ENCODE results near the gene TXNRD1. TPM values are rescaled to one million over a fixed set of nuclear protein-coding genes. Genes with fewer than 3 reads are reported as not detected.
A peak's percentile ranks its signal among the peaks of the same experiment; 100 is the strongest.

TXNRD1 gene
- total RNA-seq, 4 donors from 2014 or later: 111 to 140 (median 128) TPM

DNA sequence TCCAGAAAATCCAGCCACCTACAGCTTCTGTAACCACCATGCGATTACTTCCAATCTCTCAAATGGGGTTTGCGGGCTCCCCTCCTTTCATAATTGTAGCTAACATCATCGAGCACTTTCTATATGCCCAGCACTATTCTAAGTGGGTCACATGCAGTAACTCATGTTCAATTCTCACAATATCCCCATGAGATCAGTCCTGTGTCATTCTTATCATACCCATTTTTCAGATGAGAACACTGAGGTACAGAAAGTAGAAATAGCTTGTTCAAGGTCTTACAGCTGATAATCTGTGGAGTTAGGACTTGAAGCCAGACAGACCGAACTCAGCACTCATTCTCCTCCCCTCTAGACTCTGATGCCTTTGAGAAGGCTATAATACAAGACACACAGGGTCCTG, 162.8 kb downstream of the TXNRD1 start:
- no peaks in the 10 kb centered on the region for H3K9me3 ChIP-seq
- whole genome bisulfite sequencing, 2 donors: 93 to 95% methylated on average over 4 of the region's 4 CpGs
- no peaks in the 10 kb centered on the region for H3K36me3 ChIP-seq
- H3K4me1 ChIP-seq: peaks cover 0 to 10% (median 0%) of the 10 kb centered on the region in 4 donors
- H3K27ac ChIP-seq: no peak overlapping the region
- no peak overlapping the region for H3K4me3 ChIP-seq
- DNase-seq (ENCODE audit: low spot score in 2 of 2): no peak
- TF ChIP-seq EP300 (IDR thresholded peaks at IDR 0.05): no peak
- TF ChIP-seq, protein P1, sequence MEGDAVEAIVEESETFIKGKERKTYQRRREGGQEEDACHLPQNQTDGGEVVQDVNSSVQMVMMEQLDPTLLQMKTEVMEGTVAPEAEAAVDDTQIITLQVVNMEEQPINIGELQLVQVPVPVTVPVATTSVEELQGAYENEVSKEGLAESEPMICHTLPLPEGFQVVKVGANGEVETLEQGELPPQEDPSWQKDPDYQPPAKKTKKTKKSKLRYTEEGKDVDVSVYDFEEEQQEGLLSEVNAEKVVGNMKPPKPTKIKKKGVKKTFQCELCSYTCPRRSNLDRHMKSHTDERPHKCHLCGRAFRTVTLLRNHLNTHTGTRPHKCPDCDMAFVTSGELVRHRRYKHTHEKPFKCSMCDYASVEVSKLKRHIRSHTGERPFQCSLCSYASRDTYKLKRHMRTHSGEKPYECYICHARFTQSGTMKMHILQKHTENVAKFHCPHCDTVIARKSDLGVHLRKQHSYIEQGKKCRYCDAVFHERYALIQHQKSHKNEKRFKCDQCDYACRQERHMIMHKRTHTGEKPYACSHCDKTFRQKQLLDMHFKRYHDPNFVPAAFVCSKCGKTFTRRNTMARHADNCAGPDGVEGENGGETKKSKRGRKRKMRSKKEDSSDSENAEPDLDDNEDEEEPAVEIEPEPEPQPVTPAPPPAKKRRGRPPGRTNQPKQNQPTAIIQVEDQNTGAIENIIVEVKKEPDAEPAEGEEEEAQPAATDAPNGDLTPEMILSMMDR (IDR thresholded peaks at IDR 0.05): no peak
- no peak for TF ChIP-seq POLR2A (IDR thresholded peaks at IDR 0.05)
- H3K27me3 ChIP-seq: no peaks in the 10 kb centered on the region

DNA sequence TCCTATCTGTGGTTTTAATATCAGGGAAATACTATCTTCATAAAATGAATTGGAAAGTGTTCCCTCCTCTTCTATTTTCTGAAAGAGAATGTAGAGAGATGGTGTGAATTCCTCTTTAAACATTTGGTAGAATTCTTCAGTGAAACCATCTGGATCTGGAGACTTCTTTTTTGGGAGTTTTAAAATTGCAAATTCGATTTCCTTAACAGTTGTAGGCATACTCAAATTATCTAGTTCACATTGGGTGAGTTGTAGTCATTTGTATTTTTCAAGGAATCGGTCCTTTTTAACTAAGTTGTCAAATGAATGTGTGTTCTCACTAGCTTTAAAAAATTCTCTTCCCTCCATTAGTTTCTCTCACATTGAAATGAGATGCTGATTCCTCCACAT, 165.8 kb downstream of the TXNRD1 start:
- peaks cover 0 to 10% (median 0%) of the 10 kb centered on the region in 4 donors for H3K4me1 ChIP-seq
- H3K36me3 ChIP-seq: no peaks in the 10 kb centered on the region
- H3K27me3 ChIP-seq: no peaks in the 10 kb centered on the region
- WGBS, 2 donors: 48 to 57% methylated on average over 2 of the region's 2 CpGs
- H3K9me3 ChIP-seq: no peaks in the 10 kb centered on the region
- no peak for TF ChIP-seq POLR2A (IDR thresholded peaks at IDR 0.05)
- no peak for DNase-seq (ENCODE audit: low spot score in 2 of 2)
- H3K4me3 ChIP-seq: no peak overlapping the region
- H3K27ac ChIP-seq: no peak overlapping the region

DNA sequence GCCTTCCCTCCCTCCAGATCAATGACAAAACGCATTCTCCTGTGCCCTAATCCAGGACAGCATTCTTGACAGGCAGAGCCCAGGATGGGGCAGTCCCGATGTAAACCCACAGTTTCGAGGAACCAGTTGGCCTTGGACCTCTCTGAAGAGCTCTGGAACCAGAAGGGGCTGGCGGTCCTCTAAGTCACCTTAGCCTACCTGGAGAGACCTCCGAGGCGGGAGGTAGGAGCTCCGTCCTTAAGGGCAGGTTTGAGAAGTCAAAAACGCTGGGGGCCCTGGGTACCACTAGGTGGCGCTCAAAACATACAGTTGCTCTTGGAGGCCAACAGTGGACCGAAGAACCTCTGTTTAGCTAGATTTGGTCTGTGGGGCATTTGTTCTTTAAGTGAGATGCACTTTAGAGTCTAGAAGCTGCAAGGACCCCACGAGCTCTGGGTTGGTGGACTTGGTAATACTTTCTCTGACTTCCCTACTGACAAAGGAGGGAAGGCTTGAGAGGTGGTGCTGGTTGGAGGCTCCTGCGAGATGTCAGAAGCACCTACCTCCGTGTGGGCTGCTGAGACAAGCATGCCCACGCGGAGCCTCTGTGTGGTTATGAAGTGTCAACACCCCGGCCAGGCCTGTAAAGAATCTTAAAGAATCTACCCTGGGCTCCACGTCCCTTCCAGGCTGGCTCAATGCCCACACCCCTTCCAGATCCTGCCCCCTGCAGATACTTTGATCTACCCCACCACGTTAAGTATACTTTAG, 166.3 kb downstream of the TXNRD1 start:
- no peaks in the 10 kb centered on the region for H3K9me3 ChIP-seq
- 24 to 27% methylated on average over 18 of the region's 18 CpGs for WGBS, 2 donors
- H3K4me1 ChIP-seq: peaks cover 0 to 10% (median 0%) of the 10 kb centered on the region in 4 donors
- no peaks in the 10 kb centered on the region for H3K36me3 ChIP-seq
- H3K27ac ChIP-seq: no peak overlapping the region
- TF ChIP-seq EP300 (IDR thresholded peaks at IDR 0.05): peak in 1 of 2 donors; percentile 11
- TF ChIP-seq, protein P1 (IDR thresholded peaks at IDR 0.05): peak; percentile 88 to 98 (median 94)
- TF ChIP-seq POLR2A (IDR thresholded peaks at IDR 0.05): no peak
- DNase-seq (ENCODE audit: low spot score in 2 of 2): peak; percentile 67 to 87
- no peaks in the 10 kb centered on the region for H3K27me3 ChIP-seq
- H3K4me3 ChIP-seq: no peak overlapping the region

DNA sequence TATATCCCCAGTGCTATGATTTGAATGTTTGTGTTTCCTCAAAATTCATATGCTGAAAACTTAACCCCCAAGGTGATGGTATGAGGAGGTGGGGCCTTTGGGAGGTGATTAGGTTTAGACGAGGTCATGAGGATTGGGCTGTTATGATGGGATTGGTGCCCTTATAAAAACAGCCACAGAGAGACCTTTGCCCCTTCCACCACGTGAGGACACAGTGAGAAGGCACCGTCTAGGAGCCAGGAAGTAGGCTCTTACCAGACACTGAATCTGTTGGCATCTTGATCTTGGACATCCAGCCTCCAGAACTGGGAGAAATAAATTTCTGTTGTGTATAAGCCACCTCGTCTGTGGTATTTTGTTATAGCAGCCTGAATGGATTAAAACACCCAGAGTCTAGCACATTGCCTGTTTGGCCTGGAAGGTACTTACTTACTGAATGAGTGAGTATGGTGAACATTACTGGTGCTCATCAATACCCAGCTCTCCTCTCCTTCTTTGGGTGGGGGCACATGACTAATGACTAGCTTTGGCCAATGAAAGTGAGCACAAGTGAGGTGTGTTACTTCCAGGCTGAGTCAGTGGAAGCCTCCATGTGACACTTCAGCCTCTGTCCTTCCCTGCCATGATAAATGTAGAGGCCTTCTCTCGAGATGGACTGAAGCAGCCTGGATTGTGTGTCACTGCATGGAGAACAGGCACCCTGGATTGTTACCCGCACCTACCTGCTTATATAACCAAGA, 168.7 kb downstream of the TXNRD1 start:
- H3K36me3 ChIP-seq: no peaks in the 10 kb centered on the region
- H3K27ac ChIP-seq: no peak overlapping the region
- peaks cover 0 to 10% (median 0%) of the 10 kb centered on the region in 4 donors for H3K4me1 ChIP-seq
- no peak for DNase-seq (ENCODE audit: low spot score in 2 of 2)
- TF ChIP-seq EP300 (IDR thresholded peaks at IDR 0.05) (no peak), POLR2A (IDR thresholded peaks at IDR 0.05) (no peak)
- TF ChIP-seq, protein P1 (IDR thresholded peaks at IDR 0.05): no peak
- H3K27me3 ChIP-seq: no peaks in the 10 kb centered on the region
- no peak overlapping the region for H3K4me3 ChIP-seq
- 69 to 72% methylated on average over 6 of the region's 6 CpGs for WGBS, 2 donors
- H3K9me3 ChIP-seq: no peaks in the 10 kb centered on the region

DNA sequence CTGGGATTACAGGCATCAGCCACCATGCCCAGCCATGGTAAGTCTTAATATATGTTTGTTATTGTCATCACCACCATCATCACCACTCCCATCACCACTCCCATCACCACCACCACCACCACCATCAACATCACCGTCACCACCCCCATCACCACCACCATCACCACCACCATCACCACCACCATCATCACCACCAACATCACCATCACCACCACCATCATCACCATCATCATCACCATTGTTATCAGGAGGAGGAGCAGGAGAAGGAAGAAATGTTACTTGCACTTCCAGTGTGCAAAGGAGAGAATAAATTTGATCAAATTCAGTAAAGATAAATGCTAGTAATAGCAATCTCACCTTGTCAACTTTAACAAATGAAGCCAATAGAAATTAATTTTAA, 169.9 kb downstream of the TXNRD1 start:
- no peaks in the 10 kb centered on the region for H3K9me3 ChIP-seq
- 63 to 85% methylated on average over 1 of the region's 1 CpG for WGBS, 2 donors
- no peaks in the 10 kb centered on the region for H3K27me3 ChIP-seq
- H3K4me1 ChIP-seq: peaks cover 0 to 10% (median 0%) of the 10 kb centered on the region in 4 donors
- TF ChIP-seq EP300 (IDR thresholded peaks at IDR 0.05) (no peak), POLR2A (IDR thresholded peaks at IDR 0.05) (no peak)
- TF ChIP-seq, protein P1 (IDR thresholded peaks at IDR 0.05): no peak
- DNase-seq (ENCODE audit: low spot score in 2 of 2): no peak
- no peak overlapping the region for H3K27ac ChIP-seq
- no peak overlapping the region for H3K4me3 ChIP-seq
- no peaks in the 10 kb centered on the region for H3K36me3 ChIP-seq
